MM.1S (cell line): ENCODE measurements around the gene MARK3.

Experiments used
- DNase-seq: peaks from one replicate; pipeline ENCODE4 v3.0.0-alpha.2; 2015
- H2AFZ ChIP-seq: fragments of 300-600 bp; sonication (generic); 2 replicates; pipeline ENCODE4 v1.6.0; 2016; ENCODE audit warnings: antibody characterized with exemption, low read length
- H3F3A ChIP-seq: fragments of 300-600 bp; sonication (generic); 2 replicates; pipeline ENCODE4 v1.6.1; 2016; ENCODE audit warnings: mild to moderate bottlenecking, antibody characterized with exemption, low read length, moderate library complexity, mixed read lengths; ENCODE audit not compliant: insufficient read depth
- H3K27ac ChIP-seq: fragments of 300-600 bp; sonication (generic); 2 replicates; pipeline ENCODE4 v1.5.1; 2016; ENCODE audit warnings: mild to moderate bottlenecking, low read length
- H3K27me3 ChIP-seq: fragments of 300-600 bp; sonication (generic); replicated peaks from 2 replicates; pipeline ENCODE4 v1.6.0; 2016; ENCODE audit warnings: low read length; ENCODE audit not compliant: insufficient read depth
- H3K36me3 ChIP-seq: fragments of 300-600 bp; sonication (generic); replicated peaks from 2 replicates; pipeline ENCODE4 v1.6.1; 2016; ENCODE audit warnings: mild to moderate bottlenecking, low read length, mixed read lengths; ENCODE audit not compliant: insufficient read depth
- H3K4me1 ChIP-seq: fragments of 300-600 bp; sonication (generic); 2 replicates; pipeline ENCODE4 v1.6.1; 2016; ENCODE audit warnings: low read length, mixed read lengths
- H3K4me2 ChIP-seq: fragments of 300-600 bp; sonication (generic); 2 replicates; pipeline ENCODE4 v1.6.0; 2016; ENCODE audit warnings: low read depth, low read length
- H3K4me3 ChIP-seq: fragments of 300-600 bp; sonication (generic); 2 replicates; pipeline ENCODE4 v1.5.1; 2016; ENCODE audit warnings: low read length, mixed read lengths
- H3K79me2 ChIP-seq: fragments of 300-600 bp; sonication (generic); 2 replicates; pipeline ENCODE4 v1.6.1; 2016; ENCODE audit warnings: mixed run types, low read length, mixed read lengths
- H3K9ac ChIP-seq: fragments of 300-600 bp; sonication (generic); 2 replicates; pipeline ENCODE4 v1.6.1; 2016; ENCODE audit warnings: low read length, mixed read lengths
- H3K9me2 ChIP-seq: fragments of 300-600 bp; sonication (generic); replicated peaks from 2 replicates; pipeline ENCODE4 v1.6.1; 2016; ENCODE audit warnings: mild to moderate bottlenecking, low read length, mixed read lengths; ENCODE audit not compliant: insufficient read depth
- H3K9me3 ChIP-seq: fragments of 300-600 bp; sonication (generic); replicated peaks from 2 replicates; pipeline ENCODE4 v1.6.1; 2016; ENCODE audit warnings: mild to moderate bottlenecking, low read length, mixed read lengths; ENCODE audit not compliant: insufficient read depth
- H4K20me1 ChIP-seq: fragments of 300-600 bp; sonication (generic); 2 replicates; pipeline ENCODE4 v1.6.1; 2016; ENCODE audit warnings: mild to moderate bottlenecking, low read length, moderate library complexity, mixed read lengths; ENCODE audit not compliant: insufficient read depth
- EZH2 ChIP-seq: fragments of 300-600 bp; sonication (generic); optimal IDR thresholded peaks from 2 replicates; pipeline ENCODE3; 2017; ENCODE audit warnings: low read depth, mild to moderate bottlenecking, antibody characterized with exemption, low read length, mixed read lengths
- EZH2phosphoT487 ChIP-seq: fragments of 300-600 bp; sonication (generic); IDR thresholded peaks from 2 replicates; pipeline ENCODE4 v1.6.1; 2018; ENCODE audit warnings: antibody characterized with exemption, low read length
- TF ChIP-seq, protein P1 (sequence below): fragments of 300-600 bp; sonication (generic); IDR thresholded peaks from 2 replicates; pipeline ENCODE4 v1.5.1; 2016; ENCODE audit warnings: antibody characterized with exemption, low read length, mixed read lengths

MARK3 gene

DNA sequence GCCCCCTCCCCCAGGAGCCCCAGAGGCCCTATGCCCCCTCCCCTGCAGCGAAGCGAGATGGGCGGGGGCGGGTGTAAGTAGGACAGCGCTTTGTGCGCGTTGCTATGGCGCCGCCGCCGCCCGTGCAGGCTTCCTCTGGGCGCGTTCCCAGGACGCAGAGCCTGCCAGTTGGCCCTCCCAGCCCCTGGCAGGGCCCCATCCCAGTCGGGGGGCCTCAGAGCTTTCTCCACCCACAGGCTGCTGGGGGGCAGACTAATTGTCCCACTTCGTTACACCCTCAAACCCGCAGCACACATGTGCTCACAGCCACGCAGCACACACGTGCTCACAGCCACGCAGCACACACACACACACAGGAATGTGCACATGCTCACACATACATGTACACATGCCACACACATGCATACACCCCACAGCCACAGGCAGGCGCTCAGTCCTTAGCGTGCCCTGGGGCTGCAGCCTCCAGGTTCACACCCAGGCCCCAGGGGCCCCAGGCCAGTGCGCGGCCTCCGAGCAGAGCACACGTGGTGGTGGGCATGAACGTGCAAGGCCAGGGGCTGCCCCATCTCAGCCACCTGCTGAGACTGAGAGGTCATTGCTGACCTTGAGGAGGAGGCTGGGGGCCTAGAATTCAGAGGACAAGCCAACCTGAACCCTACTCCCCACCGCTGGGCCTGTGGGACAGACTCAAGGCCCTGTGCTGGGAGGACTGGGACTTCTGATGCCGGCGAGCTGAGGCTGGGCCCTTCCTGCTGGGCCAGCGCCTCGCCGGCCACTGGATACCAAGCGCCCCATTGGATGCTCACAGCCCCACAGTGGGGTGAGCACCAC, 159.4 kb downstream of the MARK3 start:
- Histone ChIP-seq H3K9me3 (no peaks in the 10 kb centered on the region), H4K20me1 (no peaks in the 10 kb centered on the region), H3K27me3 (no peaks in the 10 kb centered on the region), H3K4me3 (no peak overlapping the region), H3K4me1 (no peaks in the 10 kb centered on the region), H3K27ac (no peak overlapping the region), H2AFZ (no peak overlapping the region), H3K9me2 (no peaks in the 10 kb centered on the region), H3K36me3 (no peaks in the 10 kb centered on the region), H3K4me2 (no peak overlapping the region), H3K9ac (no peak overlapping the region), H3K79me2 (no peaks in the 10 kb centered on the region), H3F3A (no peaks in the 10 kb centered on the region)
- TF ChIP-seq EZH2 = no peak
- TF ChIP-seq, protein P1, sequence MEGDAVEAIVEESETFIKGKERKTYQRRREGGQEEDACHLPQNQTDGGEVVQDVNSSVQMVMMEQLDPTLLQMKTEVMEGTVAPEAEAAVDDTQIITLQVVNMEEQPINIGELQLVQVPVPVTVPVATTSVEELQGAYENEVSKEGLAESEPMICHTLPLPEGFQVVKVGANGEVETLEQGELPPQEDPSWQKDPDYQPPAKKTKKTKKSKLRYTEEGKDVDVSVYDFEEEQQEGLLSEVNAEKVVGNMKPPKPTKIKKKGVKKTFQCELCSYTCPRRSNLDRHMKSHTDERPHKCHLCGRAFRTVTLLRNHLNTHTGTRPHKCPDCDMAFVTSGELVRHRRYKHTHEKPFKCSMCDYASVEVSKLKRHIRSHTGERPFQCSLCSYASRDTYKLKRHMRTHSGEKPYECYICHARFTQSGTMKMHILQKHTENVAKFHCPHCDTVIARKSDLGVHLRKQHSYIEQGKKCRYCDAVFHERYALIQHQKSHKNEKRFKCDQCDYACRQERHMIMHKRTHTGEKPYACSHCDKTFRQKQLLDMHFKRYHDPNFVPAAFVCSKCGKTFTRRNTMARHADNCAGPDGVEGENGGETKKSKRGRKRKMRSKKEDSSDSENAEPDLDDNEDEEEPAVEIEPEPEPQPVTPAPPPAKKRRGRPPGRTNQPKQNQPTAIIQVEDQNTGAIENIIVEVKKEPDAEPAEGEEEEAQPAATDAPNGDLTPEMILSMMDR = no peak
- no peak for TF ChIP-seq EZH2phosphoT487
- no peak for DNase-seq

DNA sequence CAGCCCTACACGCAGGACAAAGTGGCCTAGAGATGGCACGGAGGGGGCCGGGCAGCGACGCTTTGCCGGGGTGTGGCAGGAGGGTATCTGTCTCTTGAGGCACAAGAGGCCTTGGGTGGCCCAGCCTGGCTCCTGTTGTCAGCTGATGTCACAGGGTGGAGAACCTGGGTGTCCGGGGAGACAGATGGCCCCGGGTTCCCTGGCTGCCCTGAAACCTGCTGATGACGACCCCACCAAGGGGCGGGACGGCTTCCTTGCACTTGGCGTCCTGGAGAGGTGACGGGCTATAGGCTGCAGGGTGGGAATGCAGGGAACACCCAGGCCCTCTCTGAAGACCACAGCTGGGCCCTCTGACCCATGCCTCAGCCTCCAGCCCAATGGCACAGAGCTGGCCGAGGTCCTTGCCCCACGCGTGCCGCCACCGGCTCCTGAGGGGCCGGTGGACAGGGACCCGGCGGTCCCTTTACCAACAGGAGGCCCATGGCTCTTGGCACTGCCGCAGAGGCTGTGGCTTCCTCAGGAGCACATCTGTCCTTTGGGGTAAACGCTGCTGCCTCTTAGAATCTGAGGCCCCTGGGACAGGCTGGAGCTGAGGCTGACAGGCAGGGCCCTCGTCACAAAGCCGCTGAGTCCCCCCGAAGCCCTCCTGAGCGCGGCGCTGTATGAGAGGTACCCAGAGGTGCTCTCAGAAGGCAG, 160.2 kb downstream of the MARK3 start:
- no peak for DNase-seq
- Histone ChIP-seq H3K4me1 (no peaks in the 10 kb centered on the region), H3K4me3 (no peak overlapping the region), H3F3A (no peaks in the 10 kb centered on the region), H3K79me2 (no peaks in the 10 kb centered on the region), H3K27me3 (no peaks in the 10 kb centered on the region), H3K9me2 (no peaks in the 10 kb centered on the region), H3K9me3 (no peaks in the 10 kb centered on the region), H2AFZ (no peak overlapping the region), H3K27ac (no peak overlapping the region), H3K9ac (no peak overlapping the region), H4K20me1 (no peaks in the 10 kb centered on the region), H3K4me2 (no peak overlapping the region), H3K36me3 (no peaks in the 10 kb centered on the region)
- TF ChIP-seq EZH2phosphoT487 (no peak), EZH2 (no peak)
- TF ChIP-seq, protein P1 = no peak

DNA sequence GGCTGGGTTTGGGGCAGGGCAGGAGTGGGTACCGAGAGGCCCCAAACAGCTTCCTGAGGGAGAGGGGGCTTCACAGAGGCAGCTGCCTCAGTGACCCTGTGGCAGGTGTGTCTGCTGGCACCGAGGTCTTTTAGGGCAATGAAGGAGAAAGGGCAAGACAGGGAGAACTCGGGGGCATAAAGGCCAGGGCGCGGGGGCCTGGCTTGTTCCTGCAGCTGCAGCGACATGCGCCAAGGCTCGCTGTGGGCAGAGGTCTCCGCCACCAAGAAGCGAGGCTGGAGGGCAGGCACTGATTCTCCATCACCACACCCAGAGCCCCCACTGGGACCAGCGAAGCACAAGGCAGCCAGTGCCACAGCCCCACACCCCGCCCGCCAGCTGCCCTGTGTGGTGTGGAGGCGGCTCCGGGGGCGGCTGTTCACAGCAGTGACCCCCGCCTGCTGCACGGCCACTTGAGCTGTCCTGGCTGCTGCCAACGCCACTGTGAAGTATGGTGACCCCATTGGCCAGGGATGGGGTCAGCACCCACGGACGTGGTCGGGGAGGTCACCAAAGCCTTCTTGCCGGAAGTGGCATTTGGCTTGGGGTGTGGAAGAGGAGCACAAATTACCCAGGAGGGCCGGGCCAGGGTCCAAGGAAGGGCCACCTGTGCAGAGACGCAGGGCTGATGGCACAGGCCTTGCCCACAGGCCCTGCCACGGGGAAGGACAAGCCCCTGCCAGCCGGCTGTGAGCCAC, 160.9 kb downstream of the MARK3 start:
- no peaks in the 10 kb centered on the region for H3K4me1 ChIP-seq
- H3K4me2 ChIP-seq = no peak overlapping the region
- H3F3A ChIP-seq = no peaks in the 10 kb centered on the region
- DNase-seq = no peak
- TF ChIP-seq EZH2 (no peak), EZH2phosphoT487 (no peak)
- TF ChIP-seq, protein P1 = no peak
- no peaks in the 10 kb centered on the region for H3K9me2 ChIP-seq
- H3K9ac ChIP-seq = no peak overlapping the region
- H3K27me3 ChIP-seq = no peaks in the 10 kb centered on the region
- no peaks in the 10 kb centered on the region for H4K20me1 ChIP-seq
- no peak overlapping the region for H2AFZ ChIP-seq
- H3K9me3 ChIP-seq = no peaks in the 10 kb centered on the region
- no peak overlapping the region for H3K27ac ChIP-seq
- H3K4me3 ChIP-seq = no peak overlapping the region
- no peaks in the 10 kb centered on the region for H3K36me3 ChIP-seq
- H3K79me2 ChIP-seq = no peaks in the 10 kb centered on the region
